GM12872 (cell line): ENCODE results near the gene TBC1D9B.

ENCODE experiments used
- TF ChIP-seq, protein P1 (sequence below): IDR thresholded peaks from 3 replicates; pipeline ENCODE4 v1.5.1; 2011; ENCODE audit warnings: low read depth, mild to moderate bottlenecking, low read length, moderate library complexity; ENCODE audit not compliant: insufficient read depth

TBC1D9B gene

DNA sequence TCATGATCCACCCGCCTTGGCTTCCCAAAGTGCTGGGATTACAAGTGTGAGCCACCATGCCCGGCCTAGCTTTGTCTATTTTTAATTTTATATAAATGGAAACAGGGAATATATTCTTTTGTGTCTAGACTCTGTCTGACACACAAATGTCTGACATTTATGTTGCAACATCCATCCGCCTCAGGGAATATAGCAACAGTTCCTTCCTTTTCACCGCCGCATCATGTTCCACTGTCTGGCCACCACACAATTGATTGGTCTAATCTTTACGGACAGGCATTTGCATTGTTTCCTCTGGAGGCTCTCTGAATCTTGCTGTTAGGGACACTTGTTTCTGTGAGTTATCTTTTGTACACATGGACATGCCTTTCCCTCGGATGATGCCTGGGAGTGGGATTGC lies 20.1 kb upstream of the TBC1D9B start:
- TF ChIP-seq, protein P1, sequence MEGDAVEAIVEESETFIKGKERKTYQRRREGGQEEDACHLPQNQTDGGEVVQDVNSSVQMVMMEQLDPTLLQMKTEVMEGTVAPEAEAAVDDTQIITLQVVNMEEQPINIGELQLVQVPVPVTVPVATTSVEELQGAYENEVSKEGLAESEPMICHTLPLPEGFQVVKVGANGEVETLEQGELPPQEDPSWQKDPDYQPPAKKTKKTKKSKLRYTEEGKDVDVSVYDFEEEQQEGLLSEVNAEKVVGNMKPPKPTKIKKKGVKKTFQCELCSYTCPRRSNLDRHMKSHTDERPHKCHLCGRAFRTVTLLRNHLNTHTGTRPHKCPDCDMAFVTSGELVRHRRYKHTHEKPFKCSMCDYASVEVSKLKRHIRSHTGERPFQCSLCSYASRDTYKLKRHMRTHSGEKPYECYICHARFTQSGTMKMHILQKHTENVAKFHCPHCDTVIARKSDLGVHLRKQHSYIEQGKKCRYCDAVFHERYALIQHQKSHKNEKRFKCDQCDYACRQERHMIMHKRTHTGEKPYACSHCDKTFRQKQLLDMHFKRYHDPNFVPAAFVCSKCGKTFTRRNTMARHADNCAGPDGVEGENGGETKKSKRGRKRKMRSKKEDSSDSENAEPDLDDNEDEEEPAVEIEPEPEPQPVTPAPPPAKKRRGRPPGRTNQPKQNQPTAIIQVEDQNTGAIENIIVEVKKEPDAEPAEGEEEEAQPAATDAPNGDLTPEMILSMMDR: no peak

DNA sequence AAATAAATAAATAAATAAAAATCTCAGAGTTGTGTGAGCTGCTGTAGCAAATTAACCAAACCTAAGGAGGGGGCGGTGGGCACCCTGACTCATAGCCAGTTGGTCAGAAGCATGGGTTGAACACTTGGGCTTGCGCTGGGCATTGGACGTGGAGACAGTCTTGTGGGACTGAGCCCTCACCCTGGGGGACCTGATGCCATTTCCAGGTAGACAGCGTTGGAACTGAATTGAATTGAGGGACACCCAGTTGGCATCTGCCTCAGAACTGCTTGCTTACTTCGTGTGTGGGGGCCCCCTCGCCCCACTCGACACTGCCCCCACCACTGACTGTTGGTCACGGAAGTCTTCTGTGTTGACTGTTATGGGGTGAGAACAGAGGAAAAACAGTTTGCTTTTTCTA lies 19.0 kb upstream of the TBC1D9B start:
- TF ChIP-seq, protein P1: no peak

DNA sequence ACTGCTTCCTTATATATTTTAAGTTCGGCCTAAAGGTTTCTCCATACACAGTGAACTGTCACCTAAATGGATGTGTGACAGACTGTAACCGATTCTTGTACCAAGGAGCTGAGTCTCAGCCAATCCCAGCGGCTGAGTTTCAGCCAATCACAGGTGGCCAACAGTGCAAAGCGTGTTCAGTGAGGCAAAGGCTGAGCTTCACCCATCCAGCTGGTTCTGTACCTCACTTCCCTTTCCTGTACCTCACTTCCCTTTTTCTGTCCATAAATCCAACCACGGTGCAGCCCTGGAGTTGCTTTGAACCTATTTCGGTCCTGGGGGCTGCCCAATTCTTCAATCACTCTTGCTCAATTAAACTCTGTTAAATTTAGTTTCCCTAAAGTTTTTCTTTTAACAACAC lies 15.7 kb upstream of the TBC1D9B start:
- TF ChIP-seq, protein P1: no peak

DNA sequence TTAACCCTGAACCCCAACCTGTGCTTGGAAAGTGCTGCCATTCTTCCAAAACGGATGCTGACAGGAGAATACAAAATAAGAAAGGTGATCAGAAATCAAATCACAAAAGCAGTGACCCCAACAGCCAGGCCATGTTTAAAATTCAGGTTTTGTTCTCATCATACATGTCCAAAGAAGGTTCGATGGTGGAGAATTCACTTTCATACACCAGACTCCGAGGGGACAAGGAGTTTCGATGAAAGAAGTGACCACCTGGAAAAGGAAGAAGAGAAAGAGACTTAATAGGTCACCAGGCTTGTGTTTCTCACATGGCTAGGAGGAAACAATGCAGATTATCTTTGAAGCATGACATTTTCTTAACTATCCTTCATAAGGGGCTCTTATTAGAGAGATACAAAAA lies 12.5 kb upstream of the TBC1D9B start:
- TF ChIP-seq, protein P1: no peak

DNA sequence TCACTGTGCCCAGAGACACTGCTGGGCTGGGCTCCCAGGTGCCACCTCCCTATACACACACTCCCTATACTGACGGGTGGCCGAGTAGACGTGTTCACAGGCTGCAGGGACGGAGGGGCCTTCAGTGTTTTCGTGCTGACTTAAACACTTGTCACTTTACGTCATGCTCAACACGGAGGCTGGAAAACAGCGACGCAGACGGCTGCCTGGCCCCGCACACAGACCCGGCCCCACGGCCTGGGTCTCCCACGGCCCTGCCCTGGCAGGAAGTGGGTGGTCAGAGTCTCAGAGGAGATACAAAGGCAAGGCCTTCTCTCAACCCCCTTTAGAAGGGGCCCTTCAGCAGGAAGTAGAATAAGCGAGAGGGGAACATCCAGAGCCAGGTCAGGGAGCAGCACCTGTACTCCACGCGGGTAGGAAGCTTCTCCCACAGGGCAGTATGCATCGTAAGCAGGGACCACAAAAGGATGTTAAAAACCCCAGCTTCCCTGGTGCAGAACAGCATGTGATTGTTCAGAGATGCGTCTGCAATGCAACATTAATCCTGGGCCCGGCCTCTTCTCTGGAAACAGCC lies 11.9 kb upstream of the TBC1D9B start:
- TF ChIP-seq, protein P1: no peak

DNA sequence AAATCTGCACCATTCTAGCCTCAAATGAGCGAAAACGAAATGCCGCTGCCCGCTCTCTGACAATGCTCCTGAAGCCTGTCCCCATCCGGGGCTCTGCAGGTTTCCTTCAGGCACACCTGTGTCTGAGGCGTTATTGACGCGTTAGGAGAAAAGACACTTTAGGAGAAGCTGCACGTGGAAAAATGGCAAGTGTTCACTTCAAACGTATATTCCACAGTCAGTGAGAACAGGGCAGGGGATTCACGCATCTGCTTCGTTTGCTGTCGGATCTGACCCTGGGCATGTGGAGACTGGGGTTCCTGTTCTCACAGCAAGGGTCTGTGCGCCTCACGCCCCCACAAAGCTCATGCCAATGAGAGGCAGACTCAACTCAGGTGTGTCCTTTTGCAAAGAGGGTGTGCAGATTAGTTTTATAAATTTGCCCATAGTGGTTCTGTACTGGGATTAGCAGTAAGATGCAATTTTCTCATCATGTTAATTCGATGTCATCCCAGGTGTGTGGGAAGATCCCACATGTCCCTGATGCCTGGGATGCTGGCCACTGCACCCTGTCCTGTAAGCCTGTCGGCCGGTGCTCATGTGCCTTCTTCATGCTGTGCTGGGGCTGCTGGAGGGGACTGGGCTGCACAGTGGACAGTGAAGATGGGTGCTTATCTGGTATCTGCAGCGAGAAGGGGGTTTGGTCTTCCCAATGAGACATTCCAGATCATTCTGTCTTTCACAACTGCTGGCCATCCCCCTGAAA lies 11.2 kb upstream of the TBC1D9B start:
- TF ChIP-seq, protein P1: no peak

DNA sequence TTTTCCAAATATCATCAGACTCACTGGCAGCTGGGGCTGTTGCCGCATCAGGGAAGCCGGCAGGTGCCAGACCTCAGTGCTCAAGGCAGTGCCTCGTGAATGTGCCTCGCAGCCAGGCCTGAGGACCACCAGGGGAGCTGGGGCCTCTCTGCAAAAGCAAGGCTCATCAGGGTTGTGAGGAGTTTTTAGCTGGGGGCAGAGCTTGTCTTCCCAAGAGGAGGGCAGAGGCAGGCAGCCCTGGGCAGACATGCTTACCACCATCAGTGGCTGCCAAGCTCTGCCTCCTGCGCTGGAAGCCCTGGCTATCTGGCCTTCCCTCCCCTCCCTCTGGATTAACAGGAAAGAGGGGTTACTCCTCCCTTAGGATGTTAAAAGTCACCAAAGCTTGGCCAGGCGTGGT lies 8.8 kb upstream of the TBC1D9B start:
- TF ChIP-seq, protein P1: no peak
